ENCODE data around the gene LRRC8B. TPM values are rescaled to one million over a fixed set of nuclear protein-coding genes. Genes with fewer than 3 reads are reported as not detected.

LRRC8B gene
- total RNA-seq, 1 donor: 1.4 TPM

DNA sequence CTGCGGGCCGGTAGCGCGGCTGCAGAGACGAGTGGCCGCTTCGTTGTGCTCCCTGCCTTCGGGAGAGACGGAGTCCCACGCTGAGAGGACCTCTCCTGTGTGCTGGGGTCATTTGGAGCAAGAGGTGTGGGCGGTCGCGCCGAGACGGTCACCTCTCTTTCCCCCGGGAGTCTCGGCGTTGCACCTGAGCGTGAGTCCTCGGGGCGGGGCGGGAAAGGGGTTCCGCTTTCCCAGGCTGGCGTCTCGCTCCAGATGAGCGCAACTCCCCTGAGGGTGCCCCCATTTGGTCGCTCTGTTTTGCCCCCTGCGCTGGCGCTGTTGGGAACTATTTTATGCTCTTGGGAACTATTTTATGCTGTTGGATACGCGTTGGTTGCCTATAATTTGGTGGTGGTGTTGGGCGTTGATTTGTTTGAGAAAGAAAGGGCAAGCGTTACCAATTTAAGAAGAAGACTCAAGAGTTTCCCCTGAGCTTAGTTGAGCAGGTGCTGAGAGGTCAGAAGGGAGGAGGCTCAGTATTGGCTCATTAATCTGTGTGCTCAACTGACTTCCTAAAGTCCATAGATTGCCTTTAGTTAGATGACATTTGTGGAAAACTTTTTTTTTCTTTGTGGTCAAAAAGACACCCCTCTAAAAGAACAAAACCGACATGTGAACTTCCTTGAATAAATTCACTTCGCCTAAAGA, 683 bp downstream of the LRRC8B start:
- H3K9me3 ChIP-seq (ENCODE audit: low read depth, low read length): no peaks in the 10 kb centered on the region
- H3K4me2 ChIP-seq (ENCODE audit: insufficient read depth, low read length): peak overlapping the region; percentile 90
- H3K27ac ChIP-seq (ENCODE audit: low read depth, low read length): no peak overlapping the region
- peak overlapping the region; percentile 85 for H3K4me3 ChIP-seq (ENCODE audit: insufficient read depth, low read length)
- H3K79me2 ChIP-seq (ENCODE audit: insufficient read depth, low read length): no peaks in the 10 kb centered on the region
- H4K20me1 ChIP-seq (ENCODE audit: insufficient read depth, low read length): no peaks in the 10 kb centered on the region
- peaks cover 10% of the 10 kb centered on the region for H3K4me1 ChIP-seq (ENCODE audit: insufficient read depth, low read length)
- DNase-seq (ENCODE audit: insufficient read length, low spot score, missing footprints): peak; percentile 59
- H2AFZ ChIP-seq (ENCODE audit: low read length): peak overlapping the region; percentile 91
- no peaks in the 10 kb centered on the region for H3K36me3 ChIP-seq (ENCODE audit: insufficient read depth, low read length)
- peaks cover 5% of the 10 kb centered on the region for H3K27me3 ChIP-seq (ENCODE audit: insufficient read depth, low read length)
- TF ChIP-seq, protein P1, sequence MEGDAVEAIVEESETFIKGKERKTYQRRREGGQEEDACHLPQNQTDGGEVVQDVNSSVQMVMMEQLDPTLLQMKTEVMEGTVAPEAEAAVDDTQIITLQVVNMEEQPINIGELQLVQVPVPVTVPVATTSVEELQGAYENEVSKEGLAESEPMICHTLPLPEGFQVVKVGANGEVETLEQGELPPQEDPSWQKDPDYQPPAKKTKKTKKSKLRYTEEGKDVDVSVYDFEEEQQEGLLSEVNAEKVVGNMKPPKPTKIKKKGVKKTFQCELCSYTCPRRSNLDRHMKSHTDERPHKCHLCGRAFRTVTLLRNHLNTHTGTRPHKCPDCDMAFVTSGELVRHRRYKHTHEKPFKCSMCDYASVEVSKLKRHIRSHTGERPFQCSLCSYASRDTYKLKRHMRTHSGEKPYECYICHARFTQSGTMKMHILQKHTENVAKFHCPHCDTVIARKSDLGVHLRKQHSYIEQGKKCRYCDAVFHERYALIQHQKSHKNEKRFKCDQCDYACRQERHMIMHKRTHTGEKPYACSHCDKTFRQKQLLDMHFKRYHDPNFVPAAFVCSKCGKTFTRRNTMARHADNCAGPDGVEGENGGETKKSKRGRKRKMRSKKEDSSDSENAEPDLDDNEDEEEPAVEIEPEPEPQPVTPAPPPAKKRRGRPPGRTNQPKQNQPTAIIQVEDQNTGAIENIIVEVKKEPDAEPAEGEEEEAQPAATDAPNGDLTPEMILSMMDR (IDR thresholded peaks at IDR 0.05; ENCODE audit: extremely low read depth, low read depth, low read length): no peak

DNA sequence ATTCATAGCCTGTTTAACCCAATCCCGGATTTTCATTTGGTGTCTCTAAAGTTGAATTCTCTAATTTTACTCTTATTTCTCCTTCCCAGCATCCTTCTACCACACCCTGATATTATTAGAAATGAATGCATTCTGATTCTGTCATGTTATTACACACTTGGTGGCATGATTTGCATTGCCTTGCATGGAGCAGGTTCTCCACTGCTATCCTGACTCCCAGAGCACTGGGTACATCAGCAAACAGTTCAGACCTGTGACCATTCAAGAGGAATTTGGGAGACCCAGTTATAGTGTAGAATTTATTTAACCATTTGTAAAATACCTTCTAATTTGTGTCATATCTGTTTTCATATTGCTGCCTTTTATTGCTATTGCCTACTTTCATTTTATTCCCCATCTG, 2.6 kb downstream of the LRRC8B start:
- Histone ChIP-seq H3K27me3 (ENCODE audit: insufficient read depth, low read length) (peaks cover 5% of the 10 kb centered on the region), H3K27ac (ENCODE audit: low read depth, low read length) (no peak overlapping the region), H3K79me2 (ENCODE audit: insufficient read depth, low read length) (no peaks in the 10 kb centered on the region), H3K36me3 (ENCODE audit: insufficient read depth, low read length) (no peaks in the 10 kb centered on the region), H3K9me3 (ENCODE audit: low read depth, low read length) (no peaks in the 10 kb centered on the region), H3K4me3 (ENCODE audit: insufficient read depth, low read length) (no peak overlapping the region), H3K4me2 (ENCODE audit: insufficient read depth, low read length) (no peak overlapping the region), H4K20me1 (ENCODE audit: insufficient read depth, low read length) (no peaks in the 10 kb centered on the region), H2AFZ (ENCODE audit: low read length) (no peak overlapping the region), H3K4me1 (ENCODE audit: insufficient read depth, low read length) (peaks cover 10% of the 10 kb centered on the region)
- no peak for DNase-seq (ENCODE audit: insufficient read length, low spot score, missing footprints)
- TF ChIP-seq, protein P1 (IDR thresholded peaks at IDR 0.05; ENCODE audit: extremely low read depth, low read depth, low read length): no peak

DNA sequence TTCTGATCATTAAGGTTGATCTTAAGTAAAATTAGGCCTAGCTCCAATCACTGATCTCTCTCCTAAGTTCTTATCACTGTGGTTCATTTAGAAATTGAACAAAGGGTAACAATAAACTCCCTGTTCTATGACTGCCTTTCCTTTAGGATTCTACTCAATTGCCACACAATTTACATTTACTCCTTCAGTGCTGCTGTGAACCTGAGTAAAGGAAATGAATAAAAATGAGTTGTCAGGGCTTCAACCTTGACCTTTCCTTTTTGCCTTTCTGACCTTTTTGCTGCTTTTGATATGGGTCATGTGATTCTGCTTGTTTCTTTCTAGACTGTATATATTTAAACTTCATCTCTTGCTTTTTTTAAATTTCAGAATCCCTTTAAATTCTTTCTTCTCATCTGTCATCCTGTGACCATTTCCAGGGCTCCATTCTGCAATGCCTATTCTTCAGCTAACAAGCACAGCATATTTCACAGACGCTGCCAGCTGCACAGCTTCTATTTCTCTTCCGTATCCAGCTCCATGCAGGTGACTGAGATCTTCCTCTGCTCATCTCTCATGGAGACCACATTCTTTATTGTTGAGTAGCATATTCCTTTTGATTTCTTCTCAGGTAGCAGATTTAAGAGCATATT, 3.2 kb downstream of the LRRC8B start:
- Histone ChIP-seq H3K4me3 (ENCODE audit: insufficient read depth, low read length) (no peak overlapping the region), H3K27ac (ENCODE audit: low read depth, low read length) (no peak overlapping the region), H4K20me1 (ENCODE audit: insufficient read depth, low read length) (no peaks in the 10 kb centered on the region), H3K4me2 (ENCODE audit: insufficient read depth, low read length) (no peak overlapping the region), H3K36me3 (ENCODE audit: insufficient read depth, low read length) (no peaks in the 10 kb centered on the region), H2AFZ (ENCODE audit: low read length) (no peak overlapping the region), H3K79me2 (ENCODE audit: insufficient read depth, low read length) (no peaks in the 10 kb centered on the region), H3K4me1 (ENCODE audit: insufficient read depth, low read length) (peaks cover 10% of the 10 kb centered on the region), H3K27me3 (ENCODE audit: insufficient read depth, low read length) (peaks cover 5% of the 10 kb centered on the region), H3K9me3 (ENCODE audit: low read depth, low read length) (no peaks in the 10 kb centered on the region)
- DNase-seq (ENCODE audit: insufficient read length, low spot score, missing footprints): peak; percentile 60
- TF ChIP-seq, protein P1 (IDR thresholded peaks at IDR 0.05; ENCODE audit: extremely low read depth, low read depth, low read length): no peak

DNA sequence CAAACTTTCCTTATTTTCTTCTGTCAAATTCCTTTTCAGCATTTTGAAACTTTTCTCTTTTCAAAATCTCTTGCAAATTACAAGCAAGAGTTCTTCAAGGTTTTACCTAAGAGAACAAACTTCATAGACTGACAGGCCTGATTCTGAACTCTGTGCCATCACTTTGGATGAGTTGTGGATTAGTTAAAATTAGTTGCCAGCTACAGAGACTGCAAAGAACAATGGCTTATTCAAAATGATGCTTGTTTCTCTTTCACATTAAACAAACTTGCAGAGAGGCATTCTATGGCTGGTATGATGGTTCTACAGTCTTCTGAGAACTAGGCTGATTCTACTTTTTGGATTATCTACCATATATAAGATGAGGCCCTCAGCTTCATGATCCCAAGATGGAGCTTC, 3.8 kb downstream of the LRRC8B start:
- H3K9me3 ChIP-seq (ENCODE audit: low read depth, low read length): no peaks in the 10 kb centered on the region
- peaks cover 5% of the 10 kb centered on the region for H3K27me3 ChIP-seq (ENCODE audit: insufficient read depth, low read length)
- H3K27ac ChIP-seq (ENCODE audit: low read depth, low read length): no peak overlapping the region
- DNase-seq (ENCODE audit: insufficient read length, low spot score, missing footprints): no peak
- no peak overlapping the region for H2AFZ ChIP-seq (ENCODE audit: low read length)
- no peaks in the 10 kb centered on the region for H4K20me1 ChIP-seq (ENCODE audit: insufficient read depth, low read length)
- no peak overlapping the region for H3K4me3 ChIP-seq (ENCODE audit: insufficient read depth, low read length)
- no peaks in the 10 kb centered on the region for H3K36me3 ChIP-seq (ENCODE audit: insufficient read depth, low read length)
- TF ChIP-seq, protein P1 (IDR thresholded peaks at IDR 0.05; ENCODE audit: extremely low read depth, low read depth, low read length): no peak
- peaks cover 10% of the 10 kb centered on the region for H3K4me1 ChIP-seq (ENCODE audit: insufficient read depth, low read length)
- H3K4me2 ChIP-seq (ENCODE audit: insufficient read depth, low read length): no peak overlapping the region
- no peaks in the 10 kb centered on the region for H3K79me2 ChIP-seq (ENCODE audit: insufficient read depth, low read length)
